NCI-H2081 treated with DMSO at 0.1 percent for 48 hours (cell line): Measurements from ENCODE around the gene STOX2.
"Not testable (repeated sequence)": the region's sequence is repeated elsewhere in the genome, so short reads cannot be mapped to it uniquely, and the experiment has no call there.

Experiments used
- DNase-seq: peaks from one replicate; lab custom pipeline; 2025; lab: John Stamatoyannopoulos, UW

Gene STOX2

DNA sequence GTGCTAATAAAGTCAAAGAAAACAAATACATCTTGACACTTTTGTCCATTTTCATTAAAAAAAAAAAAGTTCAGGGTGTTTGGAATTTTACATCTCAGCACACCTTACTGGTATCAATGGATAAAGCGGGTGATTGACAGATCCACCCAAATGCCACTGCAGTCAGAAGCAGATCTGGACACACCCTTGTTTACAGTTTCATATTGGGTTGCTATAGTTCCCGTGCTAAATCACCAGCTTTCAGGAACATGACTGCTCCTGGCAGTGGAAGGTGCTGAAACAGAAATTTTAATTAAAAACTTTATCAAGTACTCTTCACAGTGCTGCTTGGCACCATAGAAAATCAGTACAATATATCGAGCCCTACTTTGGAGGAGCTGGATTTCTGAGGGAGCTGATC is 116.3 kb downstream of the STOX2 start:
- DNase-seq: no peak

DNA sequence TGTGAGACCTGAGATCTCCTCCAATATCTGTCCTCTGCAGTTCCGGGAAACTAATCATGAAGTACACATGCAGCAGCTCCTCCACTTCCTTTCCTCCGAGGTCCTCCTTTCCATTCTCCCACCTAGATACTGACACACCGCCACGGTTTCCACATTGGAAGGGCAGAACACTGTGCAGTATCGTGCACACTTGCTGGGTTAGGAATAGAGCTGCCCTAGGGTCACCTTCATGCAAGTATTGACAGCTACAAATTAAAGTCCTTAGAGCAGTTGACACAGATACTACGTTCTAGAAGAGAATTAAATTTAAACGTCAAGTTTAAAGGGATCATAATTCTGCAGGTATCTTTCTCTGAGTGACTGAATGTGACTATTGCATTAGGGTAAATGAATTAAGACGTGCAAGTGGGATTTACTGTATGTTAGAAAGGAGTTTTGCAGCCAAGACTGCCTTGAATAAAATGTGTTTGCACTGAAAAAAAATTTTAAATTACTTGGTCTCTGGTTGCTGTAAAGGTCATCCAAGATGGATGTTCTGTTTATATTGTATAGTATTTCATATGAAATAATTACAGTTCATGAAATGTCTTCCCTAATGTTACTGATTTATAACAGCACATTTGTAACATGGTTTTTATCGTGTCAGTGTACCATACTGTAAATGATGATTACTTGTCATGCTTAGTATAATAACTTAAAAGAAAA is 117.7 kb downstream of the STOX2 start:
- DNase-seq: no peak

DNA sequence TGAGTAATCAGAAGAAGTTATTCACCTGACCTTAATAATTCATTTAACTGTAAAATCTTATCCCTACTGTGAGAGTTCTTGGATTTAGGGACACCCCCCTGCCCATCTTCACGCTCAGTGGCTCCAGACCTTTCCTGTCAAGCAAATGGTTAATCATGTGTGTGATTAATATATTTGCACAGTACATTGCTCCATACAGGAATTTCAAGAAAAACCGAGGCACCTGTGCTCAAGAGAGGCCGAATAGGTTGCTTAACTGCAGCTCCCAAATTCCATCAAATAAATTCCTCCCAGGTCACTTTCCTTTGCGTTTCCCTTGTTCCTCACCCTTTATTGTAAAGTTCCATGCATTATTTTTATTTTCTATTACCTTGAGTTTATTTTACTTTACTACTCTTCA is 119.5 kb downstream of the STOX2 start:
- no peak for DNase-seq

DNA sequence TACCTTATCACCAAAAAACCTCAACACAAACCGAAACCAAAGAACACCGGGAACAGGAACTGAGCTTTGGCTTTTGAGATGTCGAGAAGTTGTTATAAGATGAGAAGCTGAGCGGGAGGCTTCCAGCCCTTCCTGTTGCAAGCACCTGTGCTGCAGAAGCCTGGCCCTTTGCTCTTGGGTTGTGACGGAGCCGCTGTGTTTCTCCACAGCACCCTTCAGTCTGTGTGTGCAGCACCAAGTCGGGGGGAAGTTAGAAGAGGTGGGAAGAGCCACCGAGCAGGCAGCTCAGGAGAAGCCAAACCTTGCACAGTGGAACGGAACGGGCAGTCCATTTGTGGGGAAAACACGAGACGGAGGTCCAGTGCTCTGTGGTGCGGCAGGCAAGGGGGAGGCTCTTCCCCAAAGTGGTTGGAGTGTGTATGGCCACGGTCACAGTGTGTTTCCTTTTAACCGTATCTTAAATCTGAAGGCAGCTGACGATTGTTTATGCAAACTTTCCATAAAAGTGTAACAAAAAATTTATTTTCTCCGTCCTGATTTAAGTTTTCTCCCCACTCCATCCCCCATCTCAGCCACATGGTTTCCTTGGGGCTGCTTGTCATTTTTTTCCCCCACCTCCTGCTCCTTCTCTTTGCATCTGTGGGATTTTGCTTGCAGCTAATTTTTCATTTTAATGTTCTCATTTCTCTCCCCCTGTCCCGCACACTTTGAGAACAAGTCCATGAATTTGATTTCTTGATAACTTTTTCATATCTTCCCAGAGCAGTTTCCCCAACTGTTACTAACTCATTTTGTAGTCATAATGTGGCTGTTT is 123.7 kb downstream of the STOX2 start:
- DNase-seq: no peak

DNA sequence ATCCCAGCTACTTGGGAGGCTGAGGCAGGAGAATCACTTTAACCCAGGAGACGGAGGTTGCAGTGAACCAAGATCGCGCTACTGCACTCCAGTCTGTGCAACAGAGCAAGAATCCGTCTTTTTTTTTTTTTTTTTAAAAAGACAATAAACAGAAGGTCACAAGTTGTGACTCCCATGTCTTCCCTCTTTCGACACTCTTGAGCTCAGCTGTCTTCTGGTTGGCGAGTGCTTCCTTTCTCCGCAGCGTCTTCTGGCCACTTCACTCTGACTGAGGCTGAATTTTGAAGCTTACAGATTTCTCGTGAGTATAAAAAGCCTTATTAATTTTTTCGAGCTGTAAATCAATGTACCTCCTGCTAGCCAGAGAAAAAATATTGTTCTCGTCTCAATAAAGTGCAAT is 124.9 kb downstream of the STOX2 start:
- DNase-seq: no peak

DNA sequence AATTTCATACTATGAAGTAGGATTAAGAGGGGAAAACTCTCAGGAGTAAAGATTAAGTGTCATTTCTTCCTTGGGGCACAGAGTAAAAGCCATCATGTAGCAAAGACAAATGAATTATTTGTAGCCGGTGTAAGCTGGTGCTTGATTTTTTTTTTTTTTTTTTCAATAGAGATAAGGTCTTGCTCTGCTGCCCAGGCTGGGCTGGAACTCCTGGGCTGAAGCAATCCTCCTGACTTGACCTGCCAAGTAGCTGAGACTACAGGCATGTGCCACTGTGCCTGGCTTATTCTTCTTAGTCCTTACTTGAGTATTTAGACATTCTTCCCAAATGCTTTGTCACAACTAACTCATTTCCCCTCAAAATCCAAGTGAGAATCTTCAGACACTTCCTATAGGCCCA is 125.7 kb downstream of the STOX2 start:
- DNase-seq: no peak

DNA sequence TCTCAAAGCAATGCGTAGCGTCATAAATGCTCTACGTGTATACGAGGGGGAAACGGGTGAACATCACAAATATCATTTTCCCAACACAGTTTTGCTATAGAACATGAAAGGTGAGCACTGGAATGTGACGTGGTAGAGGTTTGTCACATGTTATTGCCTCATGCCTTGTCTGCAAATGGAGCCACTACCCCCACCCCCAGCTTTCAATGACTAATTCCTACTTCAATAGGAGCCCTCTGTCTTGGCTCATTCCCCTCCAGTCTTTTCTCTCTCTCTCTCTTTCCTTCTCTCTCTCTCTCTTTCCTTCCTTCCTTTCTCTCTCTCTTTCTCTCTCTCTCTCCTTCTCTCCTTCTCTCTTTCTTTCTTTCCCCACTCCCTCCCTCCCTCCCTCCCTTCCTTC is 127.0 kb downstream of the STOX2 start:
- no peak for DNase-seq

DNA sequence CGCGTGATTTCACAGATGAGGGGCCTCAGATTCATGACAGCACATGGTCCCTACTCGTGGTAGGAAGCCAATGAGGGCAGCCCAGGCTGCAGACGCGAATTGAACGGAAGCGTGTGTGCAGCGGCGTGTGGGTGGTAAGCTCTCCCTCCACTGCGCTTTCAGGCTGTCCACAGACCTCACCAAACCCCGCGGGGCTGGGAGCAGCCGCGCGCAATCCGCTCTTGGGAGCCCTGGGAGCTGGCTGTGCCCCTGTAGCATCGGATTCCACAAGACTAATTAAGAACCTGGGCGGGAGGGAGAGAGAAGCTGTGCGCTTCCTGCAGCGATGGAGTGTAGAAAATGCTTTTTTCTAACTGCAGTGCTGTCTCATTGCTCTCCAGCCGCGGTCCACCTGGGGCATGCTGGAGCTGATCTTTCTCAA is 134.9 kb downstream of the STOX2 start:
- no peak for DNase-seq

DNA sequence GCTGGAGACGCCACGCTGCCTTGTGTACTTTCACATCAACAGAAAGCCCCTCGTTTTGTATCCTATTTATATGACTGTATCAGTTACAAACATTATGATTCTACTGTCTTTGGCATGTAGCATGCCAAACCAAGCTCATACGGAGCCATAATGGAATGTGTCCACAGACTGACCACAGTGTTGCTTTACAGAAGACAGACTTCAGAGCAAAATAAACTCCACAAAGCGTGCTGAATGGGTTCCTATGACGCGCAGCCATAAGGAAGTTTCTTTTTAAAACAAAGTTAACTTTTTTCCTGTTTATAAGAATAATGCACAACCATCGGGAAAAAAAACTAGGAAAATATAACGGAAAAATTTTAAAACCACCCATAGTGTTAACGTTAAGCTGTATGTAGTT is 136.0 kb downstream of the STOX2 start:
- no peak for DNase-seq

DNA sequence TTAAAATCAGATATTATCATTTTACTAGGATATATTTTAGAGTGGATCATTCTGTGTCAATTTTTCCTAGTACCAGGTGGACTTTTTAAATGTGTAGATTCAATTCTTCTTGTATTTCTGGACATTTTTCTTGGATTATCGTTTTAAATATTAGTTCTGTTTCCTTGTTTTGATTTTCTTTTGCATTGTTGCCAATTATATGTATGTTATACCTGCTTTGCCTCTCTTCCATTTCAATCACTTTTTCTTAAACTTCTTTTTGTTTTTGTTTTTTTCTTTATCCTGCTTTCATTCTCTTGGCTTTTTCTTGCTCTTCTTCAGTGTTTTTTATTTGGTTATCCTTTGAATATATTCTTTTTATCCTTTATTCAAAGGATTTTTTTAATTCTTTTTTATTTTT is 141.0 kb downstream of the STOX2 start:
- DNase-seq: no peak

DNA sequence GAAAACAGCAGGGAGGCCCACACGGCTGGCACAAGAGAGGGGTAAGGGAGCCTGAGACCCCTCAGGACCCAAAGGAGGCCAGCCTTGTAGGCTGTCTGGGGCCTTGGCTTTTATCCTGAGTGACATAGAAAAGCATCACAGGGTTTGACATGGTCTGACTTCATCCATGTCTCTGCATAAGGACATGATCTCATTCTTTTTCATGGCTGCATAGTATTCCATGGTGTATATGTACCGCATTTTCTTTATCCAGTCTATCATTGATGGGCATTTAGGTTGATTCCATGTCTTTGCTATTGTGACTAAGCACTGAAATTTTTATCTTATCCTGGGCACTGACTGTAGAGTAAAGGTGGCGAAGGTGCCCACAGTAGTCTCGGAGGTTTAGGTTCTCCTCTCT is 146.2 kb downstream of the STOX2 start:
- DNase-seq: not testable (repeated sequence)

DNA sequence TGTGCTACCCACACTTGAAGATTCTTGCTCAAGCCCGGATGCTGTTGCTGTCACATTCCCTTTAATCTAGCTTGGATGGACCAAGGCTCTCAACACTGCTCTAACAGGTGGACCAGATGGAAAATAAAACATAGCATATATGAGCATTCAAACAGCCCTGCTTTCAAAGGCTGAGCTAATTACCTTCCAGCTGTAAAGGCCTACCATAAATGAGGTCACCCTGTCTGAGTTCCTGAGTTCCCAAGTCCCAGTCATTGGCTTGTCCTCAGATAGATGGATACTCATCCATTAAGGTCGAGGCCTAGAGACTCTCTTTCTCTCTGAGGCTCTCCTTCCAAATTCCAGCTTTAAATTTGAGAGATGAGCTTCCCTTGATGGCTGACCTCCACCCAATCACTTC is 147.5 kb downstream of the STOX2 start:
- DNase-seq: no peak

DNA sequence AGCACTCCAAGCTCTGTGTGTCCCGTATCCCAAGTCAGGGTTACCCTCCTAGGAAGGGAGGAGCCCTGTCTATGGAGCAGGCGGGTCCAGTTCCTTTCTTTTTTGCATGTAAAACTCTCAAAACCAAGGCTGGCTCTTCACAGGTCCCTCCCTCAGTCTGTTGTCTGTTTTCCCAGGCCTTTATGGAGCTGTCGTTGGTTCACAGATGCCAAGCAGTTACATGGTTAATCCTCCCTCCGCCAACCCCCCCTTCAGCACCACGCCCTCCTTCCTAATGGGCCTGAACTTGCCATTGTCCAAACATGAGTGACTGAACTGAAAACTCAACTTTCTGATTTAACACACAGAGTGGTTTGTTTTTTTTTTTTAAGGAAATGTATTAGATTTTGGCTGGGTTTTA is 148.3 kb downstream of the STOX2 start:
- DNase-seq: no peak

DNA sequence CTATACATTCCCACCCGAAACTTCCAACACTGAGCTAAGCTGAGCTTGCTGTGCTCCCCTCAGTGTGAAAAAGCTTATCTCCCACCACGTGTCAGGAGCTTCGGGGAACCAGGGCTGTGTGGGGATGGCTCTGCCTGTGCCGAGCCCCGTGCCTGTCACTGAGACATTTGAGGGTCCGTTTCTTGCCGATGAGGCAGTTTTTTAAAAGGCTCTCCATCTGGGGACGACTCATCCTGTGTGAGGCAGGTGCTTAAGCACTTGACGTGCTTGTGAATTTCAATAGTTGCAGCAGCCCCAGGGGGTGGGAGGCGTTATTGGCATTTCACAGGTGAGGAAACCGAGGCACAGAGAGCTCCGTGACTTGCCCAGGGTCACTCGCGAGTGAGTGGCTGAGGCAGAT is 151.8 kb downstream of the STOX2 start:
- DNase-seq: no peak

DNA sequence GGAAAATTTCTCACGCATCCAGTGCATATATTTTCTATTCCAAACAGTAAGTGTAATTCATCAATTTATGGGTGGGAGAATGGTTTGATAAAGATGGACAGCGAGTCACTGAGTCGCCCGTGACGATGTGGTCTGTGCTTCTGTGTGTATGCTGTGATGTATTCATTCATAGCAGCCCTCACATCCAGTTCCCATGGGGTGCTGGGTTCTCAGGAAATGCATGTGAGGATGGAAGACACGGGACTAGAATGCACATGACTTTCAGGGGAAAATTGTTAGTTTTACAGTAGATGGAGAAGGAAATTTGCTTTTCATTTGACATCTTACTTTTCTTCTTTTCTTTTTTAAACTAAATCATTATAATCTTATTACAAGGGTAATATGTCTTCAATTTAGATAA is 152.9 kb downstream of the STOX2 start:
- DNase-seq: no peak

DNA sequence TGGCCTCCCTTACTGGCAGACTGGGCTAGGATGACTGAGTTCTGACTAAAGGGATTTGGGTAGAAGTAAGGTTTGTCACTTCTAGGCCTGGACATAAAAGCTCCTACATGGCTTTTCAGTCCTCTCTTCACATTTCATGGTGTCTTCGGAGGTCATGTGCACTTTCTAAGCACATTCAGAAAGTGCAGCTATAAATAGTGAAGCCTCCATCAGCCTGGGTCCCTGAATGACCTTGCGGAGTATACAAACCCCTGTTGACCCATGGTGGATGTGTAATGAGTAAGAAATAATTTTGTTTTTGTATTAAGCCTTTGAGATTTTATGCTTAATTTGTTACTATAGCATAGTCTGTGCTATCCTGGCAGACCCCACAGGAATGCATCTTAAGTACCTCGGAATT is 154.0 kb downstream of the STOX2 start:
- DNase-seq: no peak

DNA sequence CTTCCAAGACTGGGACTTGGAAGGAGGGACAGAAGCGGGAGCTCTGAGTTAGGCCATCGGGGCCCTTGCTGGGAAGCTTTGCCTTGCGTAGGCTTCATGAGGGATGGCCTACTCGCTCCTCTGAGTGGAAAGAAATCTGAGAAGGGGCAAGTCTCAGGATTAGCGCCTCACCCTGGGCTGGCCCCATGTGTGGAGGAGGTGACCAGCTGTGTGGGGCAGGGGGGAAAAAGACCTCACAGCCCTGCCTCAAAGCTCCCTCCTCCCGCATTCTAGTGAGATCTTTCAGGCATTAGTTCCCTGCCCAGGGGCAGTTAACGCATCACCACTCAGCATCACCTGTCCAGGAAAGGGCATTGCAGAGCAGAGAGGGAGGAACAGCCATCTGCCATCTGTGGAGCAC is 156.5 kb downstream of the STOX2 start:
- no peak for DNase-seq

DNA sequence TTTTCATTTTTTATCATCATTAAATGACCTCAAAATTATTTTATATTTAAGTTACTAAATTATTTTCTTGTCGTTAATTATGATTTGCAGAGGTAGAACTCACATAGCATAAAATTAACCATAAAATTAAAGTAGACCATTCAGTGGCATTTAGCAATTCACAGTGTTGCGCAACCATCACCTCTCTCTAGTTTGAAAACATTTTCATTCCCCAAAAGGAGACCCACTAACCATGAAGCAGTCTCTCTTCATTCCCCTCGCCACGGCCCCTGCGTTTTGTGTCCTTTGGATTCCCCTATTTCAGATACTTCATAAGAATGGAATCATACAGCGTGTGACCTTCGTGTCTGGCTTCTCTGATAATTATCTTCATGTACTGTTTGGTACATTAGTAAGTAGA is 157.7 kb downstream of the STOX2 start:
- DNase-seq: no peak

DNA sequence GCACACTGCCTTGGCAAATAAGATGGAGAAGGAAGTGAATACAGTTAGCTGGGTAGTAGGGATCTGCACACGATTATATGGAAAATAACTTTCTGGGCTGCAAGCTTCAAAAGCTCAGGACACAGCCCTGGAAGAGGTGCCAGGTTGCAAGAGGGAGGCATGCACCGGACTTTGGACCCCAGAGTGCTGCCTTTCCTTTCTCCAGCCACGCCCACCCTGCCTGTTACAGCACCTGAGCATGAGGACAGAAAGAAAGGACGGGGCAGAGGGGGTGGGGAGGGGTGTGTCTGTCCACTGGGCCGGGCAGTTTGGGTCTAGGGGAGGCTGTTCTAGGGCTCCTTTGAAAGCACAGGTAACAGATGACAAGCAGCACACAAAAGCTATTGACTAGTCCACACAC is 159.8 kb downstream of the STOX2 start:
- DNase-seq: no peak

DNA sequence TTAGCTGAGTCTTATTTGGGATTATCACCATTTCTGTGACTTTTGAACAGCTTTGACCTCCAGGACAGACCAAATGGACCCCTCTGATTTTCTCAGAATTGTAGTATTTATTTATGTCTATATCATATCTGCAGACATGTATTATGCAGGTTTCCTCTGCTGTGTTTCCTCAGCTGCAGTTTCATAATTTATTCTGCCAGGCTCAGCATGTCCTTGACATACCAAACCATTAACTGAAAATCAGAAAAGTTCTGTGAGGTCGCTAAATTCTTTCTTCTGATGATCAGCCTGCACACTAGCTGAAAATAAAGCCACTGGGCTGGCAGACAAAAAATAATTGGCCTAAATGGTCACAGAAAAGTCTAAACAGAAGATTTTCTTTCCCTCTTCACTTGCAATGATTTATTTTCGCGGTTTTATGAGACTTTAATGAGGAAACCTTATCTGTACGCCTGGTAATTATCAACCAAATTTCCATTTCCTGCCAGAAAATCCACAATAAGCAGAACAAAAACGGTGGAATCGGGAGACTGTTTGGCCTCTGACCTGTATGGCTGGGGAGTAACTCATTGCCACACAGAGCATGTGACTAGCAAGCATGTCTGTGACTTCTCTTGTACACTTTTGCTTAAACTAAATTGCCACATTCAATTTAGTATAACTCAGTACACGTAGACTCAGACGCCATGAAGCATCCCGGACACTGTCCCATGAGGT is 161.6 kb downstream of the STOX2 start:
- no peak for DNase-seq

DNA sequence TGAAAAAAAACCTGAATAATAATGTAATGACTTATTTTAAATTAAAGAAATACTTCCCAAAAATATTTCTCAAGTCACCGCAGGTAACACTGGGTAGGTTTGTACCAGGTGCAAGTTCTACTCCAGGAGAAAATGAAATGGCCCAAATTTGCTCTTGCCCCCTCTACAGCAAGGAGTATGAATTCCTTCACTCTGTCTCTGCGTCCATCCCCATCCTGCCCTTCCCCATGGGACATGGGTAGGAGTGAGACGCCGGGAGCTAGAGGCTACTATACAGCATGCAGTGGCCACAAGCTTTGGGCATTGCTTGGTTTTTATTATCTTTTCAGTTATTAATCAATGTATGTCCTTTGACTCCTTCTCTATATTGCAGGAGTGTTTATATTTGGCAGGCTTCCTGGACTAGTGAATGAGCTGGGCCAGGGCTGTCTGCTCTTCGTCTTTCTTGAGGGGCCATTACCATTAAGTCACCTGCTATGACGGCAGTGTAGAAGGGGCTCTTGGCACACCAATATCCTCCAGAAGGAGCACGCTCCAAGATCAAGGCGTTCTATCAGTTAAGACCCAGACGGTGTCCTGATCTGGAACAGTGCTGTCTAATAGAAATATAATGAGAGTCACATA is 162.9 kb downstream of the STOX2 start:
- DNase-seq: no peak
